ENCODE measurements around the gene LUM.

The LUM gene

DNA sequence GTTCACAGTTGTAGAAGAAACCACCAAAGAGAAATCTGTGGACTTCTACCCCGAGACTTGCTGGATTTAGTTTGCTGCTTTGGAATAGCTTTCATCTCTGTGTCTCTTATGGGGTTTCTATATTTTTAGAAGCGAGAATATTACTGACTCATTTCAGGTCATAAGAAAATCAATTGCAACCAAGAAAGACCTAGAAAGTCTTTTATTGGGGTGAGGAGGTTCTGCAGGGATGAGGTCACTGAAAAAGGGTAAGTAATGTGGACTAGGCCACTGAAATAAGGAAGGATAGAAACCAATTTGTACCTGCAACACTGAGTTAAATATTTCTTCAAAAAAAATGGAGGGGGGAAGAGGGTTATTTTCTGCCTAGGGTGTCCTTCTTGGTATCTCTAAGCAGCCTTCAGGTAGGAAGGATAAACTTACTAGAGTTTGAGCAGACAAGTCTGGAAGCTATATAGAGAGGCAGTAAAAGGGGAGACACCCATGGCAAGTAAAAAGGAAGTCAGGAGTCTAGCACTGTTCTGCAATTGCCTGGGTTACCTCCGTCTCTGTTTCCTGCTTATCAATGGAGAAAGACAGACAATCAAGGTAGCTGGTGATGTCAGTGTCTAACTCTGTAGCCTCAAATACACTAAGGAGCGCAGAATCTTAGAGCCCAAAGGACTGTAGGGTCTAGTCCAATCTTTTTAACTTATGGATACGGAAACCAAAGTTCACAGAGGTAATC is 33.9 kb downstream of the LUM start:
- no peak for DNase-seq (ENCODE audit: extremely low read depth in 1 of 2, low read depth in 1 of 2)

DNA sequence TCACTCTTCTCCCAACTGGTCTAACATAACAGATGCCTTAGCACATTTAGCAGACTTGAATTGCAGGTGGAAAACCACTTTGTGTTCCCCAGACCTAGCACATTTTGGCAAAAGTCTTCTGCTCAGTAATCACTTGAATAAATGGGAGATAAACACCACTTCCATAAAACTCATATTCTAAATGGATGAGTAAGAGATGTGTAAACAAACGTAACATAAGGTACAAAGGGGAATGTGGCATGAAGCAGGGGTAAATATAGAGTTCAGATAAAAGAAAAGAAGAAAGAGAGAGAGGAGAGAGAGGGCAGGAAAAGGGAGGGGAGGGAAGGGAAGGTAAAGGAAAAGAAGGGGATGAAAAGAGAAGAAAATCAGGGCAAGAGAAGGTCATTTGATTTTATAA is 36.4 kb downstream of the LUM start:
- DNase-seq (ENCODE audit: extremely low read depth in 1 of 2, low read depth in 1 of 2): no peak

DNA sequence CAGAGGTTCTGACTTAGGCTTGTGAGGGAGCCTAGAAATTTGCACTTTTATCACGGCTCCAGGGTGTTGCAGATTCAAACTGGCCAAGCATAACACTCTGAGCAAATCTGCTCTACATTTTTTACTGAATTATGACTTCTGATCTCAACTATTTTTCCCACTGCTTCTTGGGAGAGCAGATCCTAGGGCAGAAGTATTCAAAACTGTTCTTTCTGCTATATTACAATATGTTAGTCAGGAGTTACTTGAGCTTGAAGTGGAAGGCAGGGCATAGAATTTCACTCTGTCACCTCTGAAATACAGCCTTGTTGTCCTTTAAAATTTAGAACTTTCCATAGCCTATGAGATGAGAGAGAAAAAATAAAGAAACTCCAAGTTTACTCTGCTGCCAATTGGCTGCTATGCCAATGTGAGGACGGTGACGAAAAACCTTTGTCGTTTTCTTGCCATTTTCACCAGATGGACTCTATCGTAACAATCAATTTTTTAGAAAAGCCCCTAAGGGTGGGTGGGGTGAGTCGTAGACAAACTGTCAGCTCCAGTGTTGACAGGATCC is 37.1 kb downstream of the LUM start:
- no peak for DNase-seq (ENCODE audit: extremely low read depth in 1 of 2, low read depth in 1 of 2)

DNA sequence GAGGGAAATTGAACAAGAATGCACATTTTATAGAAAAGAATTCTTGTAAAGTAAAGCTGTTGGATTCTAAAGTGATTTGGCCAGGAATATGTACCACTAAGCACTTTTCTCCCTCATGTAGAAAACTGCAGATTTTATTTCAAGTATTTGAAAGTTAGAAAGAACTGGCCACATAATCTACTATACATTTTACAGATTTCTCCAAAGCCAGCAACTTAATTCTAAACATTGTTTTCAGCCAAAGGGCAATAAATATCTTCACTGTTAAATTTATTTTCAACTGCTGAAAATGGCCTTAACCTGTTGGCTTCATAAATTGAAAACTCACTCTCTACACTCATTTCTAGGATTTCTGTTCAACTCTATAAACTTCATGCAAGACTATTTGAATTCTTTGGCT is 37.9 kb downstream of the LUM start:
- no peak for DNase-seq (ENCODE audit: extremely low read depth in 1 of 2, low read depth in 1 of 2)

DNA sequence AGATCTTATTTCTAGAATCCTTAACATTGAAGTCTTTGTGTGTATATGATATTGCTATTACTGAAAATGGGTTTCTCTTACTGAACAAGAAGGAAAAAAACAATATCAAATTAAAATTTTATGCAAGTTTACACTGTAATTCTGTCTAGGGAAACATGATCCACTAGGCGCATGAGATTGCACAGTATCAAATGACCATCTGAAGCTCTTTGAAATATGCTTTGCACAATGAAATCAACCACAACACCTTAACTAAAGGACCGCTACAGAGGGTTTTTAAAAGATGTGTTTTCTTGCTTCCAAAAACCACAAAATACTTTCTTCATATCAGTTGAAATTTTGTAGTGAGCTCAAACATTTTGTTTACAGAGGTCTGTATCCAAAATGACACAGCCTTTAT is 38.4 kb downstream of the LUM start:
- DNase-seq (ENCODE audit: extremely low read depth in 1 of 2, low read depth in 1 of 2): no peak

DNA sequence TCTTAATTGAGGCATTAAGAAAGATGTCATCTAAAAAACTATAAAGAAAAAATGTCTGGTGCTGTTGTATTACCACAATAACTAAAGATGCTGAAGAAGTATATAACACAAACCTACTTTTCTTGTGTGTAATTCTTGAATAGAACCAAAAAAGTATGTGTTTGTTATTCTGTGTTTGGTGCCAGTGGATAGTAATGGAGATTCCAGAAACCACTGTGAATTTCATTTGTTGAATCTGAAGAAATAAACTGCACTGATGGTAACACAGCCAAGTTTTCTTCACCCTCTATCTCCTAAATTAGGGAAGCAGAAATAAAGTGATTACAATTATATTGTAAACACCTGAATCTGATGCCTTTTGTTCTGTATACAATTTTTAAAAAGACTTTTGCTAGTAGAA is 40.4 kb downstream of the LUM start:
- DNase-seq (ENCODE audit: extremely low read depth in 1 of 2, low read depth in 1 of 2): no peak

DNA sequence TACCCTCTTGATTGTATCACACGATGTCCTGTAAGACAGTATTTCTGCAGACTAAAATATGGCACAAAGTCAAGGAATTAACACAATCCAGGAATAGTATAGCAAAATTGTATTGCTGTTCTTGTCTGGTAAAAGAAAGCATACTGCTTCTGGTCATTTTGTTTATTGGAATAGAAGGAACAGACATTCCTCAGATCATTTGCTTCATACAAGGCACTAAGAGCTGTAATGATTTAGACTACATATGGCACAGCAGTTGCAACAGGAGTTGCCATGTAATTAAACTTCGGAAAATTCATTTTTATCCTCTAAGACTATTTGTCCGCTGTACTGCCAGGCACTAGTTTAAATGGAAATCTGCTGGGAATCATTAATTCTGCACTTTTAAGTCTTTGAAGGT is 45.9 kb downstream of the LUM start:
- no peak for DNase-seq (ENCODE audit: extremely low read depth in 1 of 2, low read depth in 1 of 2)

DNA sequence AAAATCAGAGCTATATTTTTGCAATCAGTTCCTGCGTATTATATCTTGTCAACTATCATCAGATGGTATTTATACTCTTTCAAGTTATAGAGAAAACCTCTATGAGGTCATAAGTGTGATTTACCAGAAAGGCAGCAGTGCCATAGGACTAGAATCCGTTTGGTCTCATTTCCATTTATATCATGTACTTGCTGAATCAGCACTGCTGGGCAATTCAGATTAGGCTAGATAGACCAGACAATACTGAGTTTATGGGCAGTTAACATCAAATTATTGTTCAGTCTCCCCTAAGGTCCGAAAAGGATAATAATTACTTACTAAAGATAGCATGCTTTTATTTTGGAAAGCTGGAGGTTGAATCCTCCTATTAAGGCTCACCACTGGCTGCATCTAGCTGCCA is 46.7 kb downstream of the LUM start:
- DNase-seq (ENCODE audit: extremely low read depth in 1 of 2, low read depth in 1 of 2): no peak

DNA sequence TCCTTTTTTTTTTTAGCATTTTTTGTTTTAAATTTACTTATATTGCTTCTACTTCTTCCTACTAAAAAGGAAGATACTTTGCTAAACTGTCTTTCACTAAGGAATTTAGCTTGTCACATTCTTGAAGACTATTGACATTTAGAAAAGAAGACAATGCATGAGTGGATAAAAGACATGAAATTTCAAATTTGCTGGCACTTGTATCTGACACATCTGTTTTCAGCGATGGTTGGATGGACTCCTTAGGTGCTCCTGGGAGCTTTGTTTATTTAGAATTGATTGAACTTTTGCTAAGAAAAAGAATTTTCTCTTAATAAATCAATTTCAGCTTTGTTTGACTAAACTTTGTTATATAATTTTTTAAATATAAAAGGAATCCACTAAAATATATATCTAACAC is 50.2 kb downstream of the LUM start:
- DNase-seq (ENCODE audit: extremely low read depth in 1 of 2, low read depth in 1 of 2): no peak

DNA sequence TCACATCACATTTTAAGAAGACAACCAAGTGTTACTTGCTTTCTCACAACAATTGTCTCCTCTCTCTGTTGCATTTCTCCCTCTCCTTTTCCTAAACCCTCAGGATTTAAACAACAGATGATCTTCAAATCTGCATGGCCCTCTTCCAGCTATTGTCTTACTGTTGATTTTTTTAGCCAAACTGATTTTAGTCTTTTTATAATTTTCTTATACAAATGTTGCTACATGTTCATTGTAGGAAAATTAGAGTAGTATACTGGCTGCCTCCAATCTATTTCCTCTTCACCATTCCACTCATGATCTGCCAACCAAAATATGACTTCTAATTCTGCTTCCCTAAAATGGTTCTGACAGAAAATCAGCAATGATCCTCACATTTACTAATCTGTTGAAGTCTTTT is 52.1 kb downstream of the LUM start:
- no peak for DNase-seq (ENCODE audit: extremely low read depth in 1 of 2, low read depth in 1 of 2)

DNA sequence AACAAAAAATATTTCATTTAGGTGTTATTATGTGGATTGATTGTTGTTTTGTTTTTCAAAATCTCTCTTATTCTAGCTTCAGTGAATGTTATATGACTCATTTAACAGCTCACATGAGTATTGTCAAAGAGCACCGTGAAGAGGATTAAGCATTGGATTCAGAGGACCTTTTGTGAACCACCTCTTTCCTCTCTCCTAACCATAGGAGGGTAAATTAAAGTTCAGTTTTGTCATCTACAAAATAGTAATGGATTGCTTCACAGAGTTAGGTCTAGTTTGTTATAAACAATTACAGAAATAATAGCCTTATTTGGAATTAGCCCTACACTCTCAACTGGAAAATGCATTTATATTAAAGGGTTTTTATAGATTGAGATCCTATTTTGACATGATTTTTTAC is 52.5 kb downstream of the LUM start:
- DNase-seq (ENCODE audit: extremely low read depth in 1 of 2, low read depth in 1 of 2): no peak

DNA sequence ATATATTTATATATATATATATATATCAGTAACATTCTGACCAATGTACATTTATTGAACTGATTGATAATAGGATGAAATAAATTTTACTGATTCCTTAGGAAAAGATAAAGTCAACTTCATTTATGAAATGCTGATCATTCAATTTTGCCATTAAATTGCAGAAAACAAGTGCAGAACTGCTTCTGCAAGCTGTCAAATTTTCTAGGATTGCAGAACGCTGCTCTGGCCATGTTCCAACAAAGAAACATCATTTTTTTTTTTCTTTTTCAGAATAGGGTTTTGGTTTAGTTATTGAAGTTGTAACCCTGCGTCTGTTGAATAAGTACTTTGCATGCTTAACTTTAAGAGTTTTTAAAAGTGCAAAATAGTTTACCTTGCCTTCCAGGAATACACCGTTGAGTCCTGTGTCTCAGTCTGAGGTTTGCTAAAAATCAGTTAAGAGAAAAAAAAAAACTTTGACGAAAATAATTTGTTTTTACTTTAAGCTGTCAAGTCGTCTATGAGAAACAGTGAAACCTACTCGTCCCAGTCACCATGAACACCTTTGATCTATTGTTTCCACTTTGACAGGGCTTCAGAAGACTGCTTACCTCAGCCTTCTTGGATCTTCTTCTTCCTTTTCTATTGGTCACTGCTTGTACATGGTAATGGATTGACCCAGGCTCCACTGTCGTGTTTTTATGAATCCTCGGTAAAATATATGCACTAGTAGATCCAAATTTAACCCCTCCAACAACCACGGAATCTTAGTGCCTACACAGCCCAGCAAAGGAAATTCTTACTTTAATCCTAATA is 53.7 kb downstream of the LUM start, which contains the start of gene KERA:
Gene KERA (minus strand): TSS at position 657 of the 798 bp plus-strand sequence. CDS start 1,743 bp downstream, outside the sequence.
- no peak for DNase-seq (ENCODE audit: extremely low read depth in 1 of 2, low read depth in 1 of 2)

DNA sequence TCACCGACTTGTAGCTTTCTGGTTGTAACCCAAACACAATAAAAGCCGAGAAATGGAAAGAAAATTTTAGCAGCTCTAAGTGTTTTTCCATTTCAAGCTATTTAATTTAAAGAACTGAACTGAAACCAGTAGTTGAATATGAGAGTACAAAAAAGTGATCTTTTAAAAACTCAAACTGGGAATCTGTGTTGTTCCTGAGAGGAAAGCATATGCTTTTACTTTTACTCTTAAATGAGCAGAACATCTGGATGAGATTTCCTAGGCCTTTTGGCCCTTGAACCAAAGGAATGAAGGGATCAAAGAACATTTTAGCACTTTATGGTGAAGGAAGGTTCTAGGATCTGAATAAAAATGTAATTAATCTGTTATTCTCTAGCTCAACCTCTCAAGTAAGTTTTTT is 54.8 kb downstream of the LUM start:
- no peak for DNase-seq (ENCODE audit: extremely low read depth in 1 of 2, low read depth in 1 of 2)

DNA sequence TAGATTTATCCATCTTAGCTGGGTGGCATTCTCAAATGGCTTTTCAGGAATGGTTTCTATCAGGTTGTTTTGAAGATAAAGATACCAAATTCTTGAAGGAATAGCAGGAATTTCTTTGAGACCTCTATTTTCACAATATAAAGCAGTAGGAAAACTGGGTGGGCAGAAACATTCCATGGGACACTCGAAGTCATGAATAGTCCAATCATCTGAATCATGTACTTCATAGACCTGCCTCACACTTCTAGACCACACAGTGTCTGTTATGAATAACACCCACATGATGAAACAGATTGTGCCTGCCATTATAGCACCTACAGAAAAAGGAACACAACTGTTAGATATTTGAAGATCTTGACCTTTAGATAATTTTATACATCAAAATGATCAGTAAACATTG is 55.3 kb downstream of the LUM start:
- no peak for DNase-seq (ENCODE audit: extremely low read depth in 1 of 2, low read depth in 1 of 2)

DNA sequence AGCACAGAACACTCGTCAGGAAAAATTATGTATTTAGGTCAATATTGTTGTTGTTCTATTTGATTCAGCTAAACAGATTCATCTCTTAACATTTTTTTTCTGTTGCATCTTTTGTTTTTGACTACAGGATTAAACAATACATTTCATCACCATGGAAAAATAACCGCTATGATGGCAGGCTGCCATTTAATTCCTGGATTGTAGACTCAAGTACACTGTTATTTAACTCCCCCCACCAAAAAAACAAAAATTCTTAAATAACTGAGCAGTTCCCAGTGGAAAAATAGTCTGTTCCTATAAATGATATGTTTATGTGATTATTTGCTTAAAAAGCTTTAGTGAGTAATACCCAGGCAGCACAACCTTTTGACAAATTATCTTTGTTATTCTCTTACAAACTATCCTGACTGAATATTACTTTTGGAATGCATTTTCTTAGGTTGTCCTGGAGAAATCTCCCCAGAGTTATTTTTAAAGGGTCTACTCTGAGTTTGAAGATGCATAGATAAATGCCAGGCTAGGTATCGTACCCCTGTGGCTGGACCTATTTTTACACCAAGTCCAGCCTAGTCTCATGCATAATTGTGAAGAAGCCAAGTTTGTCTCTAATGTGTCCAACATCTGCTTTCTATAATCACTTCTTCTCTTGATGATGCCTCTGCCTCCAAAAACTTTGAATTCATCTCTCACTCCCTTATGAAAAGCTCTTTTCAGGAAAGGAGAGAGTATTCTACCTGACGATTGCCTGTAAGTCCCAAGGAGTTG is 57.2 kb downstream of the LUM start:
- DNase-seq (ENCODE audit: extremely low read depth in 1 of 2, low read depth in 1 of 2): no peak

All from activated CD8-positive, alpha-beta memory T cell treated with anti-CD3 and anti-CD28 coated beads for 1 hour (primary cell).